Lower leg skin (tissue), 3 donors: ENCODE results near the gene TTC39C.

Experiments used
- CTCF ChIP-seq, 3 donors: fragments of 450-650 bp; IDR thresholded peaks; one replicate each; pipeline ENCODE4 v1.5.1; 2016; ENCODE audit warnings: antibody characterized with exemption in 3 of 3, mild to moderate bottlenecking in 3 of 3, moderate library complexity in 2 of 3
- POLR2A ChIP-seq, 2 donors: fragments of 450-650 bp; IDR thresholded peaks; one replicate each; pipeline ENCODE4 v1.6.1; 2016 to 2017; ENCODE audit warnings: antibody characterized with exemption in 2 of 2, mild to moderate bottlenecking in 1 of 2, moderate library complexity in 1 of 2

- no peak for TF ChIP-seq POLR2A (IDR thresholded peaks at IDR 0.05)
- TF ChIP-seq CTCF (IDR thresholded peaks at IDR 0.05) = no peak
Measured at GRCh38 chr18:24072743-24073142, 58.2 kb downstream of the TTC39C start.
